Measurements from ENCODE around the gene L1TD1.
A peak's percentile ranks its signal among the peaks of the same experiment; 100 is the strongest.
"Not testable (repeated sequence)": the region's sequence is repeated elsewhere in the genome, so short reads cannot be mapped to it uniquely, and the experiment has no call there.

The L1TD1 gene

GRCh38 chr1:62194651-62195544, at the start of gene L1TD1:
L1TD1 (plus strand) TSS chr1:62194849; CDS start chr1:62206629, 11,780 bp downstream.
- DNase-seq: no peak

GRCh38 chr1:62159940-62160348, 34.7 kb upstream of the L1TD1 start:
- no peak for DNase-seq

GRCh38 chr1:62161711-62162110, 32.9 kb upstream of the L1TD1 start:
- no peak for DNase-seq

- DNase-seq: not testable (repeated sequence)
Measured at GRCh38 chr1:62170380-62170779, 24.3 kb upstream of the L1TD1 start.

- peak; percentile 59 for DNase-seq
Measured at GRCh38 chr1:62175568-62176179, 19.0 kb upstream of the L1TD1 start.

- DNase-seq: no peak
Measured at GRCh38 chr1:62176597-62177312, 17.9 kb upstream of the L1TD1 start.

GRCh38 chr1:62177621-62178020, 17.0 kb upstream of the L1TD1 start:
- peak; percentile 81 for DNase-seq

- peak; percentile 96 for DNase-seq
Measured at GRCh38 chr1:62178372-62178771, 16.3 kb upstream of the L1TD1 start.

GRCh38 chr1:62180054-62180453, 14.6 kb upstream of the L1TD1 start:
- peak; percentile 39 for DNase-seq

GRCh38 chr1:62180639-62181038, 14.0 kb upstream of the L1TD1 start:
- no peak for DNase-seq

- no peak for DNase-seq
Measured at GRCh38 chr1:62181532-62181931, 13.1 kb upstream of the L1TD1 start.

GRCh38 chr1:62182157-62182556, 12.5 kb upstream of the L1TD1 start:
- not testable (repeated sequence) for DNase-seq

GRCh38 chr1:62183164-62184020, 11.3 kb upstream of the L1TD1 start:
- DNase-seq: peak; percentile 78

GRCh38 chr1:62184336-62184735, 10.3 kb upstream of the L1TD1 start:
- DNase-seq: no peak

- DNase-seq: not testable (repeated sequence)
Measured at GRCh38 chr1:62185233-62185632, 9.4 kb upstream of the L1TD1 start.

GRCh38 chr1:62185677-62186076, 9.0 kb upstream of the L1TD1 start:
- no peak for DNase-seq

GRCh38 chr1:62187548-62187947, 7.1 kb upstream of the L1TD1 start:
- no peak for DNase-seq

GRCh38 chr1:62188111-62188510, 6.5 kb upstream of the L1TD1 start:
- DNase-seq: no peak

GRCh38 chr1:62196086-62196690, 1.5 kb downstream of the L1TD1 start:
- DNase-seq: no peak

GRCh38 chr1:62198069-62198780, 3.6 kb downstream of the L1TD1 start:
- no peak for DNase-seq

- DNase-seq: no peak
Measured at GRCh38 chr1:62198781-62199125, 4.1 kb downstream of the L1TD1 start.

- no peak for DNase-seq
Measured at GRCh38 chr1:62207187-62207586, 12.5 kb downstream of the L1TD1 start.
